ENCODE data around the gene KRTCAP2. TPM values are rescaled to one million over a fixed set of nuclear protein-coding genes. Genes with fewer than 3 reads are reported as not detected.

Gene KRTCAP2
- total RNA-seq, 4 donors from 2014 or later = 70.8 to 122 (median 73.8) TPM

DNA sequence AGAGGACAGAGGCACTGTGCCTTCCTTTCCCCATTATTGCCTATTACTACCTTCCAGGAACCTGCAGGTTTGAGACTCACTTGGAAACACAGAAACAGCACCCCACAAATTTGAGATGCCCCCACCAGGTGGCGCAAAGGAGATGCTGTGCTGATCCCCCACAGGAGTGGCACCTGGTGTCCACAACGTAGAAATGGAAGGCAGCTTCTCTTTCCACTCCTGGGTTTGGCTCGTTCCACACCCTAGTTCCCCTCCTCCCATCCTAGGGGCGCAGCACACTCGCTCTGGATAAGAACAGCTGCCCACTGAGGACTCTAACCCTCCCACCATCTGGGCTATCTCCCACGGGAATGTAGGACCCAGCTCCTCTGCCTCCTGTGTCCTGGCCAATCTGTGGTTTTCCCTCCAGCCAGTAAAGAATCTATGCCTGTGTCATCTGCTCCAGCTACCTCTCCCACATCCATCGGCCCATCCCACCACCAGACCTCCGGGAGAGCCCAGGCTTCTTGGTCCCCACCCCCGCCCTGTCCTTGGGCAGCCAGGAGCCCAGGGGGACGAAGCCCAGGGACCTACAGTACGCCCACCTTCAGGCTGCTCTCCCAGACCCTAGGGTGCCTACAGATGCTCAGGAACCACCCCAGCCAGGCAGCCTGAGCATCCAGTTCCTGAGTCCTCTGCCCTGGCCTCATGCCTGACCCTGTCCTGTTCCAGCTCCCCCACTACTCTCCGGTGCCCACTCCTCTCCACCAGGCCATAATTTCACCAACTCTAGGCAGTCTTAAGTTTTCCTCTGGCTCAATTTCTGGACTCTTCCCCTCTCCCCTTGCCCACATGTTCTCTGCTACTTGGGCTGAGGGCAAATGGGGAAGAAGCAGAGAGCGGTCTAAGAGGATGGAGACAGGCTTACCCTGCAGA is 34.0 kb upstream of the KRTCAP2 start:
- TF ChIP-seq POLR2A (IDR thresholded peaks at IDR 0.05) = no peak
- TF ChIP-seq, protein P1, sequence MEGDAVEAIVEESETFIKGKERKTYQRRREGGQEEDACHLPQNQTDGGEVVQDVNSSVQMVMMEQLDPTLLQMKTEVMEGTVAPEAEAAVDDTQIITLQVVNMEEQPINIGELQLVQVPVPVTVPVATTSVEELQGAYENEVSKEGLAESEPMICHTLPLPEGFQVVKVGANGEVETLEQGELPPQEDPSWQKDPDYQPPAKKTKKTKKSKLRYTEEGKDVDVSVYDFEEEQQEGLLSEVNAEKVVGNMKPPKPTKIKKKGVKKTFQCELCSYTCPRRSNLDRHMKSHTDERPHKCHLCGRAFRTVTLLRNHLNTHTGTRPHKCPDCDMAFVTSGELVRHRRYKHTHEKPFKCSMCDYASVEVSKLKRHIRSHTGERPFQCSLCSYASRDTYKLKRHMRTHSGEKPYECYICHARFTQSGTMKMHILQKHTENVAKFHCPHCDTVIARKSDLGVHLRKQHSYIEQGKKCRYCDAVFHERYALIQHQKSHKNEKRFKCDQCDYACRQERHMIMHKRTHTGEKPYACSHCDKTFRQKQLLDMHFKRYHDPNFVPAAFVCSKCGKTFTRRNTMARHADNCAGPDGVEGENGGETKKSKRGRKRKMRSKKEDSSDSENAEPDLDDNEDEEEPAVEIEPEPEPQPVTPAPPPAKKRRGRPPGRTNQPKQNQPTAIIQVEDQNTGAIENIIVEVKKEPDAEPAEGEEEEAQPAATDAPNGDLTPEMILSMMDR (IDR thresholded peaks at IDR 0.05) = peak; percentile 76 to 92 (median 86)
- no peaks in the 10 kb centered on the region for H3K9me3 ChIP-seq
- DNase-seq = peak; percentile 46
- H3K27me3 ChIP-seq = no peaks in the 10 kb centered on the region
- 5 to 15% methylated on average over 8 to 9 of the region's 13 CpGs for WGBS, 2 donors
- H3K4me3 ChIP-seq = peak overlapping the region in 3 of 4 donors; percentile 79 to 87 (median 84)
- H3K36me3 ChIP-seq = peaks cover 0 to 20% (median 0%) of the 10 kb centered on the region in 3 donors
- peaks cover 21 to 47% (median 26%) of the 10 kb centered on the region in 3 donors for H3K4me1 ChIP-seq
- intact Hi-C loops (cut with DNase I) = loop anchor here (5.0 kb wide), 1 partner anchor 35 kb away; a partner anchor contains a TSS
- H3K27ac ChIP-seq = peak overlapping the region; percentile 97 to 99 (median 98)

DNA sequence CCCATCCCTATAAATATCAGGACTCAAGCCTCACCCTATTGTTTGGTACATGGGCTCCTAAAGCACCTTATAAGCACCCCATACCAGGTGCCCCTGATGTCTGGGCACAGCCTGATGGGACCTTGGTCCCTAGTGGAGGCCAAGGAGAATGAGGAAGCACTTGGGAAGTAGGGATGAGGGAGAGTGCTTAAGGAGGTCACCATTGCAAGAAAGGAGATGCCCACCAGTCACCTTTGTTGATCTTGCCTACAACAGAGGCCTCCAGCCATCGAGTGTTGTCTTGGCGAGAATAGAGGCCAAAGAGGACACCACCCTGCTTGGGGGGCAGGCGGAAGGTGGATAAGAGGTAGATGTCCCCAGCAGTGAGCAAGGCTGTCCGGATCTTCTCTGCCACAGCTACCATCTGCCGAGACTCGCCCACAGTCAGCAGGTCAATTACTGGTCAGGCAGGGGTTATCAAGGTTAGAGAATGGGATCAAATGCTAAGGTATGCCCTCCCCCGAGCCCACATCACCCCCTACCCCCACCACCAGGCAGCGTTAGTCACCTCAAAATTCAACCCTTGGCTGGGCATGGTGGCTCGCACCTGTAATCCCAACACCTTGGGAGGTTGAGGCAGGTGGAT is 33.0 kb upstream of the KRTCAP2 start:
- WGBS, 2 donors = 43 to 79% methylated on average over 4 to 6 of the region's 9 CpGs
- TF ChIP-seq, protein P1 (IDR thresholded peaks at IDR 0.05) = no peak
- no peak for TF ChIP-seq POLR2A (IDR thresholded peaks at IDR 0.05)
- H3K4me1 ChIP-seq = peaks cover 21 to 46% (median 26%) of the 10 kb centered on the region in 3 donors
- no peak for DNase-seq
- intact Hi-C loops (cut with DNase I) = loop anchor here (5.0 kb wide), 1 partner anchor 36 kb away; a partner anchor contains a TSS
- no peak overlapping the region for H3K4me3 ChIP-seq
- no peaks in the 10 kb centered on the region for H3K9me3 ChIP-seq
- H3K27ac ChIP-seq = peak overlapping the region in 1 of 4 donors; percentile 98
- peaks cover 0 to 20% (median 0%) of the 10 kb centered on the region in 3 donors for H3K36me3 ChIP-seq
- H3K27me3 ChIP-seq = no peaks in the 10 kb centered on the region

- TF ChIP-seq, protein P1 (IDR thresholded peaks at IDR 0.05) = no peak
- TF ChIP-seq POLR2A (IDR thresholded peaks at IDR 0.05) = no peak
- intact Hi-C loops (cut with DNase I) = loop anchor here (5.0 kb wide), 1 partner anchor 37 kb away; a partner anchor contains a TSS
- Histone ChIP-seq H3K27ac (no peak overlapping the region), H3K27me3 (no peaks in the 10 kb centered on the region), H3K36me3 (peaks cover 0 to 20% (median 0%) of the 10 kb centered on the region in 3 donors), H3K9me3 (no peaks in the 10 kb centered on the region), H3K4me3 (no peak overlapping the region), H3K4me1 (peaks cover 21 to 36% (median 26%) of the 10 kb centered on the region in 3 donors)
- 88% methylated on average over 11 to 12 of the region's 14 CpGs for WGBS, 2 donors
- DNase-seq = no peak
Measured at GRCh38 chr1:155205035-155205434, 31.9 kb upstream of the KRTCAP2 start.

DNA sequence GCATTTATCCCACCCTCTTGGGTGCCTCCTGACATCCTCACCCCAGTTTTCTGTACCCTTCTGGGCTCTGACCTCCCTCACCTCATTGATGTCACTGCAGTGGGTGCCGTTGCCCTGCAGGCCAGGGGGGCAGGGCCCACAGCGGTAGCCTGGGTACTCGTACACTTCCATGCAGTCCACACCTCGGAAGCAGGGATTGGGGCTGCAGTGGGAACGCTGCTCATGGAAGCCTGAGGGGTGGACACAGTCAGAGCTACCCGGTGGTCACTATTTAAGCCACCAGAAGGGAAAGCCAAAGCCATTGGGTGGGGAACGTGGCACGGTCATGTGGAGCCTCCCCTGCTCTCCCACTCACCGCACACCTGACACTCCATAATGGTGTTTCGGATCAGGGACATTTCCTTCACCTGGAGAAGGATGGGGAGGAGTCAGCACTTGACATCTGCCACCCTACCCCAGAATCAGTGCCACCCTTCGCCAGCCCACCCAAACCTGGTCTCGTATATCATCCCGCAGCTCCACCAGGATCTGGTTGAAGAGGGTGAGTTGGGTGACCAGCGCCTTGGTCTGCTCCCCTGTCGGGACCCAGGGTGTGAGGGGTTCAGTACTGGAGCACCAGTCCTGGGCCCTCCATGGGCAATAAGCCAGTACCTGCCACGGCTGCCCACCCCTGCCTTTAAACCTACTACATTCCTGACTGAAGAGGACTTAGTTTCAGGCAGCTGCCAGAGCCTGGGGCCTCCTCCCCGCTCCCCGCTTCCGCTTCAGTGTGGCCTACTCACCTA is 29.8 kb upstream of the KRTCAP2 start:
- Histone ChIP-seq H3K4me1 (peaks cover 14 to 18% (median 16%) of the 10 kb centered on the region in 3 donors), H3K9me3 (no peaks in the 10 kb centered on the region), H3K27me3 (no peaks in the 10 kb centered on the region), H3K4me3 (no peak overlapping the region), H3K27ac (no peak overlapping the region), H3K36me3 (peaks cover 0 to 39% (median 0%) of the 10 kb centered on the region in 3 donors)
- intact Hi-C loops (cut with DNase I) = no loop called here
- DNase-seq = no peak
- TF ChIP-seq, protein P1 (IDR thresholded peaks at IDR 0.05) = no peak
- TF ChIP-seq POLR2A (IDR thresholded peaks at IDR 0.05) = no peak
- 72 to 90% methylated on average over 7 to 10 of the region's 19 CpGs for WGBS, 2 donors

Measured in esophagus squamous epithelium (tissue), 5 donors.